Adrenal gland (tissue), 5 donors: ENCODE results near the gene TLE2.
"Not testable (repeated sequence)": the region's sequence is repeated elsewhere in the genome, so short reads cannot be mapped to it uniquely, and the experiment has no call there.

Experiments
- POLR2A ChIP-seq, 2 donors: fragments of 450-650 bp; IDR thresholded peaks; one replicate each; pipeline ENCODE4 v1.6.1; 2017; ENCODE audit warnings: antibody characterized with exemption in 2 of 2, mild to moderate bottlenecking in 2 of 2, moderate library complexity in 1 of 2
- TF ChIP-seq, protein P1 (sequence below), 6 experiments: fragments of 450-650 bp in 4 of 6; fragments of 200-600 bp in 2 of 6; sonication (generic) in 1 of 6; IDR thresholded peaks; 1 replicate in 5 of 6; 2 replicates in 1 of 6; pipeline versions ENCODE4 v1.5.1 to v1.8.0; 2016 to 2021; ENCODE audit warnings: antibody characterized with exemption in 6 of 6, mild to moderate bottlenecking in 2 of 6, moderate library complexity in 1 of 6
- donor health status: DM: no; HTN: no; CAD: no.

DNA sequence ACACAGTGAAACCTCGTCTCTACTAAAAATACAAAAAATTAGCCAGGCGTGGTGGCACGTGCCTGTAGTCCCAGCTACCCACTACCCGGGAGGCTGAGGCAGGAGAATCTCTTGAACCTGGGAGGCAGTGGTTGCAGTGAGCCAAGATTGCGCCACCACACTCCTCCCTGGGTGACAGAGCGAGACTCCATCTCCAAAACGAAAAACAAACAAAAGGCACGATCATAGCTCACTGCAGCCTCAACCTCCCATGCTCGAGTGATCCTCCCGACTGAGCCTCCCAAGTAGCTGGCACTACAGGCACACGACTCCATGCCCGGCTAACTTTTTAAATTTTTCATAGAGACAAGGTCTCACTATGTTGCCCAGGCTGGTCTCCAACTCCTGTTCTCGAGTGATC lies 17.0 kb downstream of the TLE2 start:
- TF ChIP-seq POLR2A (IDR thresholded peaks at IDR 0.05), result not testable (repeated sequence)
- TF ChIP-seq, protein P1, sequence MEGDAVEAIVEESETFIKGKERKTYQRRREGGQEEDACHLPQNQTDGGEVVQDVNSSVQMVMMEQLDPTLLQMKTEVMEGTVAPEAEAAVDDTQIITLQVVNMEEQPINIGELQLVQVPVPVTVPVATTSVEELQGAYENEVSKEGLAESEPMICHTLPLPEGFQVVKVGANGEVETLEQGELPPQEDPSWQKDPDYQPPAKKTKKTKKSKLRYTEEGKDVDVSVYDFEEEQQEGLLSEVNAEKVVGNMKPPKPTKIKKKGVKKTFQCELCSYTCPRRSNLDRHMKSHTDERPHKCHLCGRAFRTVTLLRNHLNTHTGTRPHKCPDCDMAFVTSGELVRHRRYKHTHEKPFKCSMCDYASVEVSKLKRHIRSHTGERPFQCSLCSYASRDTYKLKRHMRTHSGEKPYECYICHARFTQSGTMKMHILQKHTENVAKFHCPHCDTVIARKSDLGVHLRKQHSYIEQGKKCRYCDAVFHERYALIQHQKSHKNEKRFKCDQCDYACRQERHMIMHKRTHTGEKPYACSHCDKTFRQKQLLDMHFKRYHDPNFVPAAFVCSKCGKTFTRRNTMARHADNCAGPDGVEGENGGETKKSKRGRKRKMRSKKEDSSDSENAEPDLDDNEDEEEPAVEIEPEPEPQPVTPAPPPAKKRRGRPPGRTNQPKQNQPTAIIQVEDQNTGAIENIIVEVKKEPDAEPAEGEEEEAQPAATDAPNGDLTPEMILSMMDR (IDR thresholded peaks at IDR 0.05), result not testable (repeated sequence)
